Fibroblast of skin of right biceps (primary cell): Measurements from ENCODE around the gene MOBP.

Source experiments
- DNase-seq: peaks from one replicate; pipeline ENCODE4 v3.0.0-alpha.2; 2013

MOBP gene

GRCh38 chr3:39550354-39551051, 83.0 kb downstream of the MOBP start:
- DNase-seq: no peak
